C4-2B (cell line): Measurements from ENCODE around the gene KIAA0408.

Experiments used
- H3K27ac ChIP-seq: fragments of 450-650 bp; 2 replicates; pipeline ENCODE4 v1.5.1; 2017
- CTCF ChIP-seq: fragments of 450-650 bp; conservative IDR thresholded peaks from 2 replicates; pipeline ENCODE4 v1.5.1; 2017; ENCODE audit warnings: mild to moderate bottlenecking
- ZFX ChIP-seq: fragments of 450-650 bp; IDR thresholded peaks from 2 replicates; pipeline ENCODE4 v1.6.1; 2017

The KIAA0408 gene

GRCh38 chr6:127464161-127464880, 5.1 kb upstream of the KIAA0408 start:
- H3K27ac ChIP-seq: no peak overlapping the region

GRCh38 chr6:127463056-127463455, 3.9 kb upstream of the KIAA0408 start:
- no peak overlapping the region for H3K27ac ChIP-seq
- TF ChIP-seq CTCF (no peak), ZFX (no peak)

More at GRCh38 chr6:127464161-127464880, 5.1 kb upstream of the KIAA0408 start:
- TF ChIP-seq CTCF: no peak
- TF ChIP-seq ZFX: no peak

- TF ChIP-seq ZFX (no peak), CTCF (peak; percentile 17; the same call in 1 of the 2 replicates)
- H3K27ac ChIP-seq: no peak overlapping the region
Measured at GRCh38 chr6:127462376-127462775, 3.2 kb upstream of the KIAA0408 start.

GRCh38 chr6:127460465-127460864, 1.3 kb upstream of the KIAA0408 start:
- H3K27ac ChIP-seq: no peak overlapping the region
- no peak for TF ChIP-seq CTCF
- no peak for TF ChIP-seq ZFX

- no peak for TF ChIP-seq ZFX
- no peak for TF ChIP-seq CTCF
- no peak overlapping the region for H3K27ac ChIP-seq
Measured at GRCh38 chr6:127458817-127459216, 372 bp downstream of the KIAA0408 start.

- no peak overlapping the region for H3K27ac ChIP-seq
Measured at GRCh38 chr6:127458222-127458621, 967 bp downstream of the KIAA0408 start.

More at GRCh38 chr6:127458222-127458621, 967 bp downstream of the KIAA0408 start:
- TF ChIP-seq CTCF: no peak
